Smooth muscle cell (in vitro differentiated cells): ENCODE data around the gene NMU. TPM values are rescaled to one million over a fixed set of nuclear protein-coding genes. Genes with fewer than 3 reads are reported as not detected.
"Not testable (repeated sequence)": the region's sequence is repeated elsewhere in the genome, so short reads cannot be mapped to it uniquely, and the experiment has no call there.

Experiments
- DNase-seq: peaks from one replicate; lab custom pipeline; 2025; ENCODE audit not compliant: unreplicated experiment; lab: John Stamatoyannopoulos, UW
- H2AFZ ChIP-seq: fragments of 200-600 bp; sonication (generic); 2 replicates; pipeline ENCODE4 v1.6.0; 2016; ENCODE audit warnings: antibody characterized with exemption, low read depth, mild to moderate bottlenecking
- H3F3A ChIP-seq: fragments of 200-600 bp; sonication (generic); 2 replicates; pipeline ENCODE4 v1.6.0; 2017; ENCODE audit warnings: antibody characterized with exemption, low read depth
- H3K27ac ChIP-seq: fragments of 200-600 bp; sonication (generic); 2 replicates; pipeline ENCODE4 v1.5.1; 2016; ENCODE audit warnings: low read depth, mild to moderate bottlenecking
- H3K27me3 ChIP-seq: fragments of 200-600 bp; sonication (generic); 2 replicates; pipeline ENCODE4 v1.6.1; 2016; ENCODE audit warnings: low read depth, mild to moderate bottlenecking
- H3K36me3 ChIP-seq: fragments of 200-600 bp; sonication (generic); 2 replicates; pipeline ENCODE4 v1.5.1; 2016; ENCODE audit warnings: low read depth
- H3K4me1 ChIP-seq: fragments of 200-600 bp; sonication (generic); 2 replicates; pipeline ENCODE4 v1.5.1; 2016; ENCODE audit warnings: low read depth
- H3K4me2 ChIP-seq: fragments of 200-600 bp; sonication (generic); 2 replicates; pipeline ENCODE4 v1.6.0; 2016; ENCODE audit warnings: mild to moderate bottlenecking
- H3K4me3 ChIP-seq: fragments of 200-600 bp; sonication (generic); 2 replicates; pipeline ENCODE4 v1.5.1; 2016; ENCODE audit warnings: mild to moderate bottlenecking
- H3K79me2 ChIP-seq: fragments of 200-600 bp; sonication (generic); 2 replicates; pipeline ENCODE4 v1.6.0; 2016; ENCODE audit warnings: low read depth, mild to moderate bottlenecking
- H3K9ac ChIP-seq: fragments of 200-600 bp; sonication (generic); 2 replicates; pipeline ENCODE4 v1.6.0; 2016; ENCODE audit warnings: low read depth
- H3K9me3 ChIP-seq: fragments of 200-600 bp; sonication (generic); replicated peaks from 2 replicates; pipeline ENCODE4 v1.5.1; 2016; ENCODE audit warnings: low read depth
- H4K20me1 ChIP-seq: fragments of 200-600 bp; sonication (generic); 2 replicates; pipeline ENCODE4 v1.6.0; 2016; ENCODE audit warnings: low read depth
- WGBS: methylation state at CpG from one replicate; pipeline ENCODE4 v1.1.7; 2016; ENCODE audit warnings: low lambda C conversion rate; 5-methylcytosine and 5-hydroxymethylcytosine counted together
- polyA plus RNA-seq: library from polyadenylated mRNA; unstranded; fragments of >200 nt; fragmentation: Nextera tagmentation; extraction: Ambion mirVana; gene quantifications from 2 replicates; pipeline ENCODE4 v1.2.1, GENCODE V29; 2016
- total RNA-seq: library from RNA; depleted of rRNA; stranded (reverse); fragments of >200 nt; gene quantifications from 2 replicates; pipeline ENCODE4 v1.2.3, GENCODE V29; 2014
- TF ChIP-seq, protein P1 (sequence below): fragments of 200-600 bp; sonication (generic); IDR thresholded peaks from 2 replicates; pipeline ENCODE4 v1.5.1; 2017; ENCODE audit warnings: borderline replicate concordance, mild to moderate bottlenecking, antibody characterized with exemption; ENCODE audit not compliant: insufficient read depth, poor library complexity, severe bottlenecking

The NMU gene, protein sequence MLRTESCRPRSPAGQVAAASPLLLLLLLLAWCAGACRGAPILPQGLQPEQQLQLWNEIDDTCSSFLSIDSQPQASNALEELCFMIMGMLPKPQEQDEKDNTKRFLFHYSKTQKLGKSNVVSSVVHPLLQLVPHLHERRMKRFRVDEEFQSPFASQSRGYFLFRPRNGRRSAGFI
- total RNA-seq (not detected in 2 replicates), polyA plus RNA-seq (not detected in 2 replicates)

DNA sequence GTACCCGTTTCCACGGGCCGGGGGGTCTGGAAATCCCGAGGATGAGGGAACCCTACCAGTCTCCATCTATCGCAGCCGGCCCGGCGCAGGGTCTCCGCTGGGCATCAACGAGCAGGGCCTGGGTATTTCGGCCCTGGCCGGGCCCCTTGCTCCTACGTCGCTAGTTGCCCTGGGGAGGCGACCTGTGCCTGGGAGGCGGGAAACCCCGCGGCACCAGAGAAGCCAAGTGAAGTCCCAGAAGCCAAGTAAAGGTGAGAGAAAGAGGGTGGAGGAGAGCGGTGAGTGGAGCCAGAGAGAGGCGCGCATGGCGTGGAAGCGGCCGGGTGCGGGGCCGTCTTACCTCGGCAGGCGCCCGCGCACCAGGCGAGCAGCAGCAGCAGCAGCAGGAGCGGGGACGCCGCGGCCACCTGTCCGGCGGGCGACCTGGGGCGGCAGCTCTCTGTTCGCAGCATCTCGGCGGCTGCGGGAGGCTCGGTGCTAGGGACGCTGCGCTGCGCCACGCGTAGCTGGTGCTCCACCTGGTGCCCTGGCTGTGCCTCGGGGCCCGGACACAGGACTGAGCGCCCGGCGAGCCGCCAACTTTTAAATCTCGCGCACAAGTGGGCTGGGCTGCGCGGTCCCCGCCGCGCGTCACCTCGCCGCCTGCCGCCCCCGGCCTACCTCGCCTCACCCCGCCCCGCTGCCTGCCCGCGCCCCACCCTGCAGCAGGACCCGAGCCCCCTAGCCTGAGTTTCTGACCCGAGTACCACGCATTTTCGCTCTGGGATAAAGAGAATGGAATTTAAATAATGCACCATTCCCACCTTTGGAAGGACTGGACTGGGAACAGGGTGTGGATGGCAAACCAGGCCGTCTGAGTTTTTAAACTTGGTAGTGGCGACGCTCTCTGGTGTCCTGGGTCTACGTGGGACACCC, at the start of gene NMU:
Gene NMU, minus strand, starts transcription at position 558 of the 915 bp plus-strand sequence. Its CDS starts 106 bp downstream, at position 452.
- Histone ChIP-seq H4K20me1 (no peaks in the 10 kb centered on the region), H3K79me2 (no peaks in the 10 kb centered on the region), H3K4me3 (peak within 1 kb of the TSS; percentile 54), H3K27ac (no peak within 1 kb of the TSS), H3K27me3 (peaks cover 60% of the 10 kb centered on the region), H3K4me1 (peaks cover 31% of the 10 kb centered on the region), H3K9ac (no peak within 1 kb of the TSS), H3K9me3 (no peaks in the 10 kb centered on the region), H2AFZ (peak within 1 kb of the TSS; percentile 73), H3K4me2 (peak within 1 kb of the TSS; percentile 97), H3F3A (no peaks in the 10 kb centered on the region), H3K36me3 (no peaks in the 10 kb centered on the region)
- DNase-seq, result no peak
- WGBS, result 2% methylated on average over 65 of the region's 80 CpGs
- TF ChIP-seq, protein P1, sequence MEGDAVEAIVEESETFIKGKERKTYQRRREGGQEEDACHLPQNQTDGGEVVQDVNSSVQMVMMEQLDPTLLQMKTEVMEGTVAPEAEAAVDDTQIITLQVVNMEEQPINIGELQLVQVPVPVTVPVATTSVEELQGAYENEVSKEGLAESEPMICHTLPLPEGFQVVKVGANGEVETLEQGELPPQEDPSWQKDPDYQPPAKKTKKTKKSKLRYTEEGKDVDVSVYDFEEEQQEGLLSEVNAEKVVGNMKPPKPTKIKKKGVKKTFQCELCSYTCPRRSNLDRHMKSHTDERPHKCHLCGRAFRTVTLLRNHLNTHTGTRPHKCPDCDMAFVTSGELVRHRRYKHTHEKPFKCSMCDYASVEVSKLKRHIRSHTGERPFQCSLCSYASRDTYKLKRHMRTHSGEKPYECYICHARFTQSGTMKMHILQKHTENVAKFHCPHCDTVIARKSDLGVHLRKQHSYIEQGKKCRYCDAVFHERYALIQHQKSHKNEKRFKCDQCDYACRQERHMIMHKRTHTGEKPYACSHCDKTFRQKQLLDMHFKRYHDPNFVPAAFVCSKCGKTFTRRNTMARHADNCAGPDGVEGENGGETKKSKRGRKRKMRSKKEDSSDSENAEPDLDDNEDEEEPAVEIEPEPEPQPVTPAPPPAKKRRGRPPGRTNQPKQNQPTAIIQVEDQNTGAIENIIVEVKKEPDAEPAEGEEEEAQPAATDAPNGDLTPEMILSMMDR, result no peak

DNA sequence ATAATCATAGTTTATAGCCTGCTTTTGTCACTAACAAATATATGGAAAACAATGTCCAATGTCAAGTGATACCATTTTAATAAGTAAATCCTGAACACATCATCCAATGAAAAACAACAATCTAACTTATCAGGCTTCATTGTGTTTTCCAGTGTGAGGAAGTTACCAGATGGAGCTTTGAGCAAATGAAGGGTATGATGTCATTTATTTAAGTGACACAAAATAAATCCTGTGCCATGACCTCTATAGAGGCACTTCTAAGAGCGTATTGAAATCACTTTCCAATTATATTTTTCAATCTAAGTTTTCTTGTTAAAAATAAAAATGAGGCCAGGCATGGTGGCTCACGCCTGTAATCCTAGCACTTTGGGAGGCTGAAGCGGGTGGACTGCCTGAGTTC, 48.2 kb upstream of the NMU start:
- H3K9me3 ChIP-seq, result no peaks in the 10 kb centered on the region
- H3K9ac ChIP-seq, result no peak overlapping the region
- H3K4me1 ChIP-seq, result no peaks in the 10 kb centered on the region
- TF ChIP-seq, protein P1, result no peak
- no peak for DNase-seq
- no peaks in the 10 kb centered on the region for H4K20me1 ChIP-seq
- H3K4me3 ChIP-seq, result no peak overlapping the region
- no peak overlapping the region for H3K4me2 ChIP-seq
- H3K27ac ChIP-seq, result no peak overlapping the region
- WGBS, result 91% methylated on average over 3 of the region's 3 CpGs
- no peaks in the 10 kb centered on the region for H3K79me2 ChIP-seq
- no peak overlapping the region for H2AFZ ChIP-seq
- no peaks in the 10 kb centered on the region for H3K36me3 ChIP-seq
- H3K27me3 ChIP-seq, result no peaks in the 10 kb centered on the region
- no peaks in the 10 kb centered on the region for H3F3A ChIP-seq

DNA sequence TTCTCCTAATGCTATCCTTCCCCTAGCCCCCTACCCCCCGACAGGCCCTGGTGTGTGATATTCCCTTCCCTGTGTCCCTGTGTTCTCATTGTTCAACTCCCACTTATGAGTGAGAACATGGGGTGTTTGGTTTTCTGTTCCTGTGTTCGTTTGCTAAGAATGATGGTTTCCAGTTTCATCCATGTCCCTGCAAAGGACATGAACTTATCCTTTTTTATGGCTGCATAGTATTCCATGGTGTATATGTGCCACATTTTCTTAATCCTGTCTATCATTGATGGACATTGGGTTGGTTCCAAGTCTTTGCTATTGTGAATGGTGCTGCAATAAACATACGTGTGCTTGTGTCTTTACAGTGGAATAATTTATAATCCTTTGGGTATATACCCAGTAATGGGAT, 46.7 kb upstream of the NMU start:
- not testable (repeated sequence) for H4K20me1 ChIP-seq, H3K4me1 ChIP-seq, H3K27me3 ChIP-seq, H3K4me2 ChIP-seq, H3K36me3 ChIP-seq, H3K4me3 ChIP-seq, H2AFZ ChIP-seq, H3K79me2 ChIP-seq, DNase-seq, H3K9ac ChIP-seq, H3K27ac ChIP-seq, H3F3A ChIP-seq, H3K9me3 ChIP-seq
- 90% methylated on average over 3 of the region's 3 CpGs for WGBS

DNA sequence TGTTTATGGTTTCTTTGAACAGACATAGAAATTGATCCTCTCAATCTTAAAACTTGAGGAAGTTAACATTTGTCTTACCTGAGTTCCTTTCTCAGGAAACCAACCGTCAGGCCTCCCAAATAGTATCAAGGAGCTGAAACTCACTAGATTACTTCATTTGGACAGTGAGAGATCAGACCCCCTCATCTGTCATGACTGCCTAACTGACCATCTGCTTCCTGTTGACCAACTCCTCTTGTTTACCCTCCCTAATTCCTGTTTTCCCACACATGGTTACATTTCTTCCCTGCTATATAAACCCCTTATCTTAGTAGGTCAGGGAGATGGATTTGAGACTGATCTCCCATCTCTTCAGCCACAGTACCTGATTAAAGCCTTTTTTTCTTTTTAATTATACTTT, 46.2 kb upstream of the NMU start:
- no peak for DNase-seq
- H3K4me1 ChIP-seq, result no peaks in the 10 kb centered on the region
- H4K20me1 ChIP-seq, result no peaks in the 10 kb centered on the region
- no peak overlapping the region for H3K9ac ChIP-seq
- H2AFZ ChIP-seq, result no peak overlapping the region
- 100% methylated on average over 1 of the region's 1 CpG for WGBS
- no peaks in the 10 kb centered on the region for H3K27me3 ChIP-seq
- H3K9me3 ChIP-seq, result no peaks in the 10 kb centered on the region
- no peaks in the 10 kb centered on the region for H3F3A ChIP-seq
- TF ChIP-seq, protein P1, result no peak
- H3K79me2 ChIP-seq, result no peaks in the 10 kb centered on the region
- H3K27ac ChIP-seq, result no peak overlapping the region
- H3K36me3 ChIP-seq, result no peaks in the 10 kb centered on the region
- H3K4me2 ChIP-seq, result no peak overlapping the region
- no peak overlapping the region for H3K4me3 ChIP-seq
